ENCODE results near the gene VNN1.

Gene VNN1

GRCh38 chr6:132713352-132714134, at the start of gene VNN1:
Gene VNN1 (minus strand): TSS chr6:132714055. CDS start chr6:132714035, 20 bp downstream.
- DNase-seq (ENCODE audit: low read depth): no peak
- H3K4me3 ChIP-seq (replicated peaks; ENCODE audit: low read depth, low read length): no peak within 1 kb of the TSS

GRCh38 chr6:132763269-132763668, 49.4 kb upstream of the VNN1 start:
- no peak overlapping the region for H3K4me3 ChIP-seq (replicated peaks; ENCODE audit: low read depth, low read length)
- DNase-seq (ENCODE audit: low read depth): no peak
- no peak for TF ChIP-seq CTCF (IDR thresholded peaks at IDR 0.05; ENCODE audit: low read length, missing control alignments)

More at GRCh38 chr6:132713352-132714134, at the start of gene VNN1:
- no peak for TF ChIP-seq CTCF (IDR thresholded peaks at IDR 0.05; ENCODE audit: low read length, missing control alignments)

- H3K4me3 ChIP-seq (replicated peaks; ENCODE audit: low read depth, low read length): no peak overlapping the region
- TF ChIP-seq CTCF (IDR thresholded peaks at IDR 0.05; ENCODE audit: low read length, missing control alignments): no peak
- DNase-seq (ENCODE audit: low read depth): no peak
Measured at GRCh38 chr6:132760256-132760655, 46.4 kb upstream of the VNN1 start.

GRCh38 chr6:132758689-132759088, 44.8 kb upstream of the VNN1 start:
- H3K4me3 ChIP-seq (replicated peaks; ENCODE audit: low read depth, low read length): no peak overlapping the region
- no peak for TF ChIP-seq CTCF (IDR thresholded peaks at IDR 0.05; ENCODE audit: low read length, missing control alignments)
- DNase-seq (ENCODE audit: low read depth): no peak

- DNase-seq (ENCODE audit: low read depth): no peak
- TF ChIP-seq CTCF (IDR thresholded peaks at IDR 0.05; ENCODE audit: low read length, missing control alignments): no peak
- no peak overlapping the region for H3K4me3 ChIP-seq (replicated peaks; ENCODE audit: low read depth, low read length)
Measured at GRCh38 chr6:132752255-132752654, 38.4 kb upstream of the VNN1 start.

GRCh38 chr6:132751828-132752227, 38.0 kb upstream of the VNN1 start:
- H3K4me3 ChIP-seq (replicated peaks; ENCODE audit: low read depth, low read length): no peak overlapping the region
- no peak for DNase-seq (ENCODE audit: low read depth)
- TF ChIP-seq CTCF (IDR thresholded peaks at IDR 0.05; ENCODE audit: low read length, missing control alignments): no peak

GRCh38 chr6:132751306-132751705, 37.5 kb upstream of the VNN1 start:
- no peak for TF ChIP-seq CTCF (IDR thresholded peaks at IDR 0.05; ENCODE audit: low read length, missing control alignments)
- no peak for DNase-seq (ENCODE audit: low read depth)
- H3K4me3 ChIP-seq (replicated peaks; ENCODE audit: low read depth, low read length): no peak overlapping the region
